ENCODE measurements around the gene HMGB1.

HMGB1 gene

GRCh38 chr13:30493658-30494381 is 28.1 kb upstream of the HMGB1 start:
- H3K9ac ChIP-seq (ENCODE audit: low read length in 5 of 5) = no peak overlapping the region
- H3K4me1 ChIP-seq (ENCODE audit: control insufficient read depth in 5 of 5, insufficient read depth in 5 of 5, low read length in 5 of 5) = no peaks in the 10 kb centered on the region
- no peaks in the 10 kb centered on the region for H3K27me3 ChIP-seq (ENCODE audit: control insufficient read depth in 5 of 5, insufficient read depth in 4 of 5, low read length in 5 of 5)
- no peaks in the 10 kb centered on the region for H3K36me3 ChIP-seq (ENCODE audit: control insufficient read depth in 5 of 5, insufficient read depth in 5 of 5, low read length in 5 of 5)
- H3K9me3 ChIP-seq (ENCODE audit: control insufficient read depth in 5 of 5, low read length in 5 of 5) = no peaks in the 10 kb centered on the region
- H3K27ac ChIP-seq (ENCODE audit: low read depth, low read length) = no peak overlapping the region
- H3K4me3 ChIP-seq (ENCODE audit: low read depth in 1 of 5, low read length in 5 of 5) = no peak overlapping the region

GRCh38 chr13:30487075-30487470 is 21.3 kb upstream of the HMGB1 start:
- no peaks in the 10 kb centered on the region for H3K4me1 ChIP-seq (ENCODE audit: control insufficient read depth in 5 of 5, insufficient read depth in 5 of 5, low read length in 5 of 5)
- H3K36me3 ChIP-seq (ENCODE audit: control insufficient read depth in 5 of 5, insufficient read depth in 5 of 5, low read length in 5 of 5) = no peaks in the 10 kb centered on the region
- H3K9me3 ChIP-seq (ENCODE audit: control insufficient read depth in 5 of 5, low read length in 5 of 5) = no peaks in the 10 kb centered on the region
- H3K27ac ChIP-seq (ENCODE audit: low read depth, low read length) = no peak overlapping the region
- no peak overlapping the region for H3K4me3 ChIP-seq (ENCODE audit: low read depth in 1 of 5, low read length in 5 of 5)
- H3K9ac ChIP-seq (ENCODE audit: low read length in 5 of 5) = no peak overlapping the region
- H3K27me3 ChIP-seq (ENCODE audit: control insufficient read depth in 5 of 5, insufficient read depth in 4 of 5, low read length in 5 of 5) = no peaks in the 10 kb centered on the region

- H3K9me3 ChIP-seq (ENCODE audit: control insufficient read depth in 5 of 5, low read length in 5 of 5) = no peaks in the 10 kb centered on the region
- H3K27me3 ChIP-seq (ENCODE audit: control insufficient read depth in 5 of 5, insufficient read depth in 4 of 5, low read length in 5 of 5) = no peaks in the 10 kb centered on the region
- no peak overlapping the region for H3K27ac ChIP-seq (ENCODE audit: low read depth, low read length)
- H3K4me3 ChIP-seq (ENCODE audit: low read depth in 1 of 5, low read length in 5 of 5) = no peak overlapping the region
- no peaks in the 10 kb centered on the region for H3K4me1 ChIP-seq (ENCODE audit: control insufficient read depth in 5 of 5, insufficient read depth in 5 of 5, low read length in 5 of 5)
- no peak overlapping the region for H3K9ac ChIP-seq (ENCODE audit: low read length in 5 of 5)
- H3K36me3 ChIP-seq (ENCODE audit: control insufficient read depth in 5 of 5, insufficient read depth in 5 of 5, low read length in 5 of 5) = no peaks in the 10 kb centered on the region
Observed at GRCh38 chr13:30486230-30487074, 20.7 kb upstream of the HMGB1 start.

- no peak overlapping the region for H3K9ac ChIP-seq (ENCODE audit: low read length in 5 of 5)
- H3K27ac ChIP-seq (ENCODE audit: low read depth, low read length) = no peak overlapping the region
- no peaks in the 10 kb centered on the region for H3K9me3 ChIP-seq (ENCODE audit: control insufficient read depth in 5 of 5, low read length in 5 of 5)
- no peak overlapping the region for H3K4me3 ChIP-seq (ENCODE audit: low read depth in 1 of 5, low read length in 5 of 5)
- H3K27me3 ChIP-seq (ENCODE audit: control insufficient read depth in 5 of 5, insufficient read depth in 4 of 5, low read length in 5 of 5) = no peaks in the 10 kb centered on the region
- H3K4me1 ChIP-seq (ENCODE audit: control insufficient read depth in 5 of 5, insufficient read depth in 5 of 5, low read length in 5 of 5) = no peaks in the 10 kb centered on the region
- no peaks in the 10 kb centered on the region for H3K36me3 ChIP-seq (ENCODE audit: control insufficient read depth in 5 of 5, insufficient read depth in 5 of 5, low read length in 5 of 5)
Observed at GRCh38 chr13:30481241-30481760, 15.6 kb upstream of the HMGB1 start.

- no peak overlapping the region for H3K27ac ChIP-seq (ENCODE audit: low read depth, low read length)
- H3K9ac ChIP-seq (ENCODE audit: low read length in 5 of 5) = no peak overlapping the region
- H3K36me3 ChIP-seq (ENCODE audit: control insufficient read depth in 5 of 5, insufficient read depth in 5 of 5, low read length in 5 of 5) = no peaks in the 10 kb centered on the region
- H3K4me1 ChIP-seq (ENCODE audit: control insufficient read depth in 5 of 5, insufficient read depth in 5 of 5, low read length in 5 of 5) = no peaks in the 10 kb centered on the region
- H3K27me3 ChIP-seq (ENCODE audit: control insufficient read depth in 5 of 5, insufficient read depth in 4 of 5, low read length in 5 of 5) = no peaks in the 10 kb centered on the region
- H3K4me3 ChIP-seq (ENCODE audit: low read depth in 1 of 5, low read length in 5 of 5) = no peak overlapping the region
- H3K9me3 ChIP-seq (ENCODE audit: control insufficient read depth in 5 of 5, low read length in 5 of 5) = no peaks in the 10 kb centered on the region
Observed at GRCh38 chr13:30480292-30480950, 14.7 kb upstream of the HMGB1 start.

GRCh38 chr13:30479883-30480219 is 14.1 kb upstream of the HMGB1 start:
- no peak overlapping the region for H3K27ac ChIP-seq (ENCODE audit: low read depth, low read length)
- H3K9ac ChIP-seq (ENCODE audit: low read length in 5 of 5) = no peak overlapping the region
- no peaks in the 10 kb centered on the region for H3K36me3 ChIP-seq (ENCODE audit: control insufficient read depth in 5 of 5, insufficient read depth in 5 of 5, low read length in 5 of 5)
- no peaks in the 10 kb centered on the region for H3K9me3 ChIP-seq (ENCODE audit: control insufficient read depth in 5 of 5, low read length in 5 of 5)
- H3K4me3 ChIP-seq (ENCODE audit: low read depth in 1 of 5, low read length in 5 of 5) = no peak overlapping the region
- H3K4me1 ChIP-seq (ENCODE audit: control insufficient read depth in 5 of 5, insufficient read depth in 5 of 5, low read length in 5 of 5) = no peaks in the 10 kb centered on the region
- no peaks in the 10 kb centered on the region for H3K27me3 ChIP-seq (ENCODE audit: control insufficient read depth in 5 of 5, insufficient read depth in 4 of 5, low read length in 5 of 5)

GRCh38 chr13:30479154-30479882 is 13.6 kb upstream of the HMGB1 start:
- no peaks in the 10 kb centered on the region for H3K27me3 ChIP-seq (ENCODE audit: control insufficient read depth in 5 of 5, insufficient read depth in 4 of 5, low read length in 5 of 5)
- no peak overlapping the region for H3K27ac ChIP-seq (ENCODE audit: low read depth, low read length)
- no peaks in the 10 kb centered on the region for H3K36me3 ChIP-seq (ENCODE audit: control insufficient read depth in 5 of 5, insufficient read depth in 5 of 5, low read length in 5 of 5)
- H3K9me3 ChIP-seq (ENCODE audit: control insufficient read depth in 5 of 5, low read length in 5 of 5) = no peaks in the 10 kb centered on the region
- H3K4me3 ChIP-seq (ENCODE audit: low read depth in 1 of 5, low read length in 5 of 5) = no peak overlapping the region
- H3K4me1 ChIP-seq (ENCODE audit: control insufficient read depth in 5 of 5, insufficient read depth in 5 of 5, low read length in 5 of 5) = no peaks in the 10 kb centered on the region
- no peak overlapping the region for H3K9ac ChIP-seq (ENCODE audit: low read length in 5 of 5)

GRCh38 chr13:30477346-30478195 is 11.8 kb upstream of the HMGB1 start:
- H3K27me3 ChIP-seq (ENCODE audit: control insufficient read depth in 5 of 5, insufficient read depth in 4 of 5, low read length in 5 of 5) = no peaks in the 10 kb centered on the region
- no peak overlapping the region for H3K4me3 ChIP-seq (ENCODE audit: low read depth in 1 of 5, low read length in 5 of 5)
- H3K9ac ChIP-seq (ENCODE audit: low read length in 5 of 5) = no peak overlapping the region
- no peak overlapping the region for H3K27ac ChIP-seq (ENCODE audit: low read depth, low read length)
- no peaks in the 10 kb centered on the region for H3K4me1 ChIP-seq (ENCODE audit: control insufficient read depth in 5 of 5, insufficient read depth in 5 of 5, low read length in 5 of 5)
- no peaks in the 10 kb centered on the region for H3K9me3 ChIP-seq (ENCODE audit: control insufficient read depth in 5 of 5, low read length in 5 of 5)
- H3K36me3 ChIP-seq (ENCODE audit: control insufficient read depth in 5 of 5, insufficient read depth in 5 of 5, low read length in 5 of 5) = no peaks in the 10 kb centered on the region

- no peak overlapping the region for H3K4me3 ChIP-seq (ENCODE audit: low read depth in 1 of 5, low read length in 5 of 5)
- no peak overlapping the region for H3K9ac ChIP-seq (ENCODE audit: low read length in 5 of 5)
- H3K4me1 ChIP-seq (ENCODE audit: control insufficient read depth in 5 of 5, insufficient read depth in 5 of 5, low read length in 5 of 5) = no peaks in the 10 kb centered on the region
- H3K27me3 ChIP-seq (ENCODE audit: control insufficient read depth in 5 of 5, insufficient read depth in 4 of 5, low read length in 5 of 5) = no peaks in the 10 kb centered on the region
- no peaks in the 10 kb centered on the region for H3K9me3 ChIP-seq (ENCODE audit: control insufficient read depth in 5 of 5, low read length in 5 of 5)
- H3K27ac ChIP-seq (ENCODE audit: low read depth, low read length) = no peak overlapping the region
- no peaks in the 10 kb centered on the region for H3K36me3 ChIP-seq (ENCODE audit: control insufficient read depth in 5 of 5, insufficient read depth in 5 of 5, low read length in 5 of 5)
Observed at GRCh38 chr13:30473675-30474074, 7.9 kb upstream of the HMGB1 start.

All from subcutaneous abdominal adipose tissue (tissue), 5 donors.